Motor neuron (in vitro differentiated cells): Measurements from ENCODE around the gene PDHX. TPM values are rescaled to one million over a fixed set of nuclear protein-coding genes. Genes with fewer than 3 reads are reported as not detected.
A peak's percentile ranks its signal among the peaks of the same experiment; 100 is the strongest.

ENCODE experiments used
- ATAC-seq, 8 experiments: fragments of 200-7000 bp; cut with Tn5 transposase; replicated peaks in 6 of 8; 2 replicates each; pipeline ENCODE4 v1.8.0; 2021; ENCODE audit warnings: mild to moderate bottlenecking in 8 of 8, moderate library complexity in 8 of 8
- H3K27ac ChIP-seq, 2 donors: fragments of 250-450 bp; sonication (Bioruptor Pico); 2 replicates each; pipeline ENCODE4 v1.9.0; 2021; ENCODE audit warnings: antibody characterized with exemption in 2 of 2, mild to moderate bottlenecking in 2 of 2, moderate library complexity in 1 of 2
- H3K4me1 ChIP-seq, 2 donors: fragments of 250-450 bp; sonication (Bioruptor Pico); replicated peaks in 1 of 2; 2 replicates each; pipeline ENCODE4 v1.6.1; 2021; ENCODE audit warnings: antibody characterized with exemption in 2 of 2, mild to moderate bottlenecking in 2 of 2, moderate library complexity in 1 of 2
- H3K4me3 ChIP-seq, 5 donors: fragments of 250-450 bp; sonication (Bioruptor Pico); 2 replicates each; pipeline ENCODE4 v1.9.0; 2021; ENCODE audit warnings: antibody characterized with exemption in 5 of 5, mild to moderate bottlenecking in 5 of 5, moderate library complexity in 4 of 5
- WGBS, 10 experiments: fragments of 450-650 bp; shearing (Covaris generic); methylation state at CpG; one replicate each; pipeline ENCODE4 v1.0.0; 2022; 5-methylcytosine and 5-hydroxymethylcytosine counted together
- in situ Hi-C, 9 experiments: fragments of 400-800 bp; cut with MboI; loops; one replicate each; pipeline ENCODE4 v1.15.0; 2021; ENCODE audit warnings: low sequenced_read_pairs in 9 of 9, low pct_unique_long_range_greater_than_20kb in 2 of 9; ENCODE audit not compliant: unreplicated experiment in 9 of 9
- total RNA-seq, 8 experiments: library from RNA; unstranded; fragments of 300-600 nt; gene quantifications; 2 replicates each; pipeline versions ENCODE4 v1.2.3 to v1.2.4, GENCODE V29; 2022

PDHX gene
- total RNA-seq, 8 experiments from 2014 or later, result 31.1 to 64.1 (median 48.1) TPM

- no peak overlapping the region for H3K27ac ChIP-seq
- in situ Hi-C loops, result no loop called here
- WGBS, 10 experiments, result 73 to 100% (median 94%) methylated on average over 1 to 4 of the region's 4 CpGs; no CpG with 5 or more reads in 2 of the 10 experiments
- no peaks in the 10 kb centered on the region for H3K4me1 ChIP-seq
- no peak for ATAC-seq
- H3K4me3 ChIP-seq, result no peak overlapping the region
Observed at GRCh38 chr11:34988294-34989255, 72.2 kb downstream of the PDHX start.

DNA sequence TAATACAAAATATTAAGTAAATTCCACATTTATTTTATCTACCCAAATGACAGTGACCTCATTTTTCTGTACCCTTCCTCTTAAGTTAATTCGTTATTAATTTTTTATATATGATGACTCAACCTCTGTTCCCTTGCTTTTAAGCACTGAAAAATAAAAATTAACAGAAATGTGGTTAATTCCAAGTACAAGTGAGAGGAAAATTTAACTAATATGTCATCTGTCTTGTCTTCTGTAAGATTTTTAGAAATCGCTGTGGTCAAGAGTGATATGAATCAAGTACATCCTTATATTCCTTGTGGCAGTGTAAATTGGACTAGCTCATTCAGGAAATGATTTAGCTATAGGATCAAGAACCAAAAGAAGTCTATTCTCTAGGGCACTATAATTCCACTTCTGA is 74.5 kb downstream of the PDHX start:
- WGBS, 10 experiments, result 79 to 100% (median 100%) methylated on average over 1 to 2 of the region's 2 CpGs
- no peaks in the 10 kb centered on the region for H3K4me1 ChIP-seq
- in situ Hi-C loops, result no loop called here
- H3K4me3 ChIP-seq, result no peak overlapping the region
- ATAC-seq, result no peak
- H3K27ac ChIP-seq, result no peak overlapping the region

DNA sequence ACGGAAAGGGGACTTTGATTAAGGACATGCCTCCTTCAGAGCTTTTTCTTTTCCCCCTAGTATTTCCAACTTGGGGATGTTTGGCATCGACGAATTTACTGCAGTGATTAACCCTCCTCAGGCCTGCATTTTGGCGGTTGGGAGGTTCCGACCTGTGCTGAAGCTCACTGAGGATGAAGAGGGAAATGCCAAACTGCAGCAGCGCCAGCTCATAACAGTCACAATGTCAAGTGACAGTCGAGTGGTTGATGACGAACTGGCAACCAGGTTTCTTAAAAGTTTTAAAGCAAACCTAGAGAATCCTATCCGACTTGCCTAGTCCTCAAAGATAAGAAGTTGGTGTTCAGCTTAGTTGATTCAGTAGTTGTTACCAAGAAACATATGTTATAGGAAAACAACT is 78.4 kb downstream of the PDHX start:
- ATAC-seq, result no peak
- Histone ChIP-seq H3K4me3 (no peak overlapping the region), H3K27ac (no peak overlapping the region), H3K4me1 (no peaks in the 10 kb centered on the region)
- 88 to 100% (median 96%) methylated on average over 4 to 9 of the region's 9 CpGs; no CpG with 5 or more reads in 1 of the 10 experiments for WGBS, 10 experiments
- in situ Hi-C loops, result no loop called here

DNA sequence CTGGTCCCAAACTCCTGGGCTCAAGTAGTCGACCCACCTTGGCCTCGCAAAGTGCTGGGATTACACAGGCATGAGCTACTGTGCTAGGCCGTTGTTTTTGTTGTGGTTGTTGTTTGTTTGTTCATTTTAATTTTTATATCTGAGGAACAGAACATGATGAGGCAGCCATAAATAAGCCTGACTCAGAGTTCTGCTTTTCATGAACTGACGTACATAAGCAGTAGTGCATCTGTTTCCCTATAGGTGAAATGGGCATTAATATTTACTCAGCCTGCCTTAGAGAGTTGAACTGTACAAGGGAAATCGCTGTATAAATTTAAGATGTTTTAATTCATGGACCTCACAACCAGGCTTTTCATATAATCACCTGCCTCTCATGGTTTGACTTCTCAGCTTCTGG is 80.5 kb downstream of the PDHX start:
- no peak for ATAC-seq
- no peak overlapping the region for H3K4me3 ChIP-seq
- no peak overlapping the region for H3K27ac ChIP-seq
- WGBS, 10 experiments, result 70 to 100% (median 97%) methylated on average over 1 to 5 of the region's 5 CpGs; no CpG with 5 or more reads in 1 of the 10 experiments
- H3K4me1 ChIP-seq, result no peaks in the 10 kb centered on the region
- in situ Hi-C loops, result no loop called here

DNA sequence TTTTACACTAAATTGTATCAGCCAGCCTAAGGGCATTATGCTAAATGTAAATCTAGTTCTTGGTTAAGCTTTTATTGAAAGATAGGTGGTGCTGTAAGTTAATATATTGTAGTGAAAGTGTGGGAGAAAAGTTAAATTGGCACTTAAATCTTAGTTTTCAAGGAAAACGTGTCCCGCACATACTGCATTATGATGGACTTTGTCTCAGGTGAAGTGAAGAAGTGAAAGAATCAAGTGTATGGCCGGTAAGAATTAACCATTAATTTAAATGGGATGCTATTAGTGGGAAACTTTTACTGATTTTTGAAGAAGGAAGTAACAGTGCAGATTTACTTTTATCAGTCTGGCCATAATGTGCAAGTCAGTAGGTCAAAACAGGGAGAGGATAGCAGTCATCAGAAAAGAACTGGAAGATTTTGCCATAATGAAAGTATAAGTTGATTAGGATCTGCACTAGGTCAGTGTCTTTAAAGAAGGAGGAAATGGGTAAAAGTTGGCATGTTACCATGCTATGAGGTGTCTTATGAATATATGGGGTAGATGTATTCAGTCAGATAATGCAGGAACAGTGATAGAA is 81.6 kb downstream of the PDHX start:
- Histone ChIP-seq H3K4me3 (no peak overlapping the region), H3K4me1 (no peaks in the 10 kb centered on the region), H3K27ac (no peak overlapping the region)
- 0 to 93% (median 82%) methylated on average over 2 to 3 of the region's 3 CpGs; no CpG with 5 or more reads in 1 of the 10 experiments for WGBS, 10 experiments
- in situ Hi-C loops, result no loop called here
- ATAC-seq, result peak in 3 of 8 experiments; percentile 49 to 80 (median 61)

DNA sequence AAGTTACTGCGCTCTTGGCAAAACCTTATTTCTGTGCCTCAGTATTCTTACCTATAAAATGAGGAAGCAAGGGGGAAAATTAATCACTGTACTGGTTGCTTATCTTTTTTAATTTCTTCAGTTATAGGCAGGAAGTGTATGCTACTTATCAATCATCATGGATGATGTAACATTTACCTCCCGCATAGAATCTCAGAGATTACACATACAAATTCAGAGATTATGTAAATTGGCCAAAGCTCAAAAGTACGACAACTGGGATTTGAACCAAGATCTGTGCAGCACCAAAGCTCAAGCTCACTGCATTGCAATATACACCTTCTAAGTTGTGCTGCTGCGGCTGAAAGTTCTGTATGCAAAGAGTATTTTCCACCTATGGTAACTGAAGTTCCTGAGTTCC is 83.0 kb downstream of the PDHX start:
- WGBS, 10 experiments, result 69 to 100% (median 95%) methylated on average over 1 to 4 of the region's 4 CpGs
- in situ Hi-C loops, result no loop called here
- H3K4me1 ChIP-seq, result no peaks in the 10 kb centered on the region
- no peak for ATAC-seq
- H3K4me3 ChIP-seq, result no peak overlapping the region
- H3K27ac ChIP-seq, result no peak overlapping the region

DNA sequence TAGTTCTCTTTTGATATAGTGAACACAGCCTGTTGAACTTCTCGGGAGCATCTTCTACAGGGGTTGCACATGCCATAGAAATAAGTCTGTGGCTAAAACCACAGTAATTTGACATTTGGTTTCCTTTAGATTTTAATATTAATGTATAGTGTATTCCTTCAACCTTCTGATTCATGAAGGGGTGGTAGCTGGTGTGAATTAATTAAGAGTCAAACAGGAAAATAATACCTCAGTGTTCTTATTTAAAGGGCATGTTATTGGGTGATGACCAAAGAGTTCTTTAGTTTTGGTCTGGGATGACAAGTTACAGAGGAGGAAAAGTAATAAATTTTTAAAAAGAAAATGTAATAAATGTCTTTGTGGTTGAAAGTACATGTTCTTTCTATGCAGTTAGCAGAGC is 86.8 kb downstream of the PDHX start:
- Histone ChIP-seq H3K4me3 (no peak overlapping the region), H3K4me1 (no peaks in the 10 kb centered on the region), H3K27ac (no peak overlapping the region)
- in situ Hi-C loops, result no loop called here
- ATAC-seq, result no peak
- 0 to 83% (median 14%) methylated on average over 1 of the region's 1 CpG; no CpG with 5 or more reads in 5 of the 10 experiments for WGBS, 10 experiments

GRCh38 chr11:35003658-35004057 is 87.2 kb downstream of the PDHX start:
- 9 to 100% (median 80%) methylated on average over 1 to 3 of the region's 3 CpGs for WGBS, 10 experiments
- peak in 1 of 8 experiments; percentile 69 for ATAC-seq
- no peak overlapping the region for H3K4me3 ChIP-seq
- in situ Hi-C loops, result no loop called here
- no peak overlapping the region for H3K27ac ChIP-seq
- H3K4me1 ChIP-seq, result no peaks in the 10 kb centered on the region

DNA sequence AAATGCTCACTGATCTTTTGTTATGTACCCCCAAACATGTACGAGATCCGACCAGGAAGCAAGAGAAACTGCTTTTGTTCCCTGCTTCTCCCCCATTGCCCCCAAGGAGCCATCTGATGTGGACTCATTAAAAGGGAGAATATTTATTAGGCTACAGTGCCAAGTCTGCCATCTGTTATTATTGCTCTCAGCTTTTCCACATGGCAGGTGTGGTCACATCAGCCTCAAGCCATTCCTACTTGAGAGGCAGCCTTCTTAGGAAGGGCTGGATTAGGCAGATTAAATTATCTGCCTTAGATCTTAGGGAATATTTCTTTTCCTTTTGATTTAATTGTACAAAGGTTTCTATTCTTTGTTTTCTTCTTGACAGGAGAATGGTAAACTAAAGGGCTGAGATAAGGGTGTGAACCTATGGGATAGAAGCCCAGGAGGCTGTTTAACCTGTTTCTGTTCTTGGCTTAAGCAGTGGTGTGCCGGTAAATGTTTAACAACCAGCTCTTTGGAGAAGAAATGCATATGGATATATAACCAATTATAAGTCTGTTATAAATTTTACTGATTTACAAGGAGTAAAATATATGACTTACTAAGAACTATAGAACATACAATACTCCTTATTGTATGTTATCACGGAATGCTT is 88.8 kb downstream of the PDHX start:
- no peak overlapping the region for H3K27ac ChIP-seq
- 50 to 100% (median 91%) methylated on average over 1 to 4 of the region's 4 CpGs; no CpG with 5 or more reads in 1 of the 10 experiments for WGBS, 10 experiments
- ATAC-seq, result peak in 3 of 8 experiments; percentile 19 to 72 (median 66)
- H3K4me3 ChIP-seq, result no peak overlapping the region
- in situ Hi-C loops, result no loop called here
- H3K4me1 ChIP-seq, result no peaks in the 10 kb centered on the region

DNA sequence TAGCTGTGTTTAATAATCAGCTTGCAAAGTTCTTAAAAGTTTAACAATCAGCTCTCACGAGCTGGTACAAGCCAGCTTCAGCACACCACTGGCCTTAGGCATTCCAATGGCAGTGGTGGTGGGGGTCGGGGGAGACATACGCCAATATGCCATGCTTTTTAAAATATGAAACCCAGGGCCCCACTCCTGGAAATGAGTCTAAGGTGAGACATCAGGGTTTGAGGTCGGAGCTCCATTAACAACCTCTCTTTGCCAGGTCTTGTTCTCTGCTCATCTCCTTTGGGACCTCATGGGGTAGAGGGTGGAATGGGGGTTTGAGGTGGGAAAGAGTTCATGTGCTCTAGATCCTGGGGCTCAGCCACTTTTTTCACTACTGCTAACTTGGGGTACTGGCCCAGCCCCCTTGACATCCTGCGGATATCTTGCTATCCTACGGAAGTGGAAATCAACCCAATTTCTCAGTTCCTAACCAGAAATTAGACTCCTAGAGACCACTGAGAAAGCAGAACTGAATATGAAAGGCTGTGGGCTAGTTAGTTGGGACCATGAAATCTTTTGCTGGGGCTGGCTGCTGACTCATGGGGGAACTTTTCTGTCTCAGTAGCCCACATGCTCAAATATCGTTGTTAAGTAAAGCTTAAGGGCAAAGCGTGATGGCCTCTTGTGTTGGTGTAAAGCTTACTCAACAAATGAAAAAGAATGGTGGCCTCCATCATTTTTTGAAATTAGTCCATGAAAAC is 90.1 kb downstream of the PDHX start:
- WGBS, 10 experiments, result 80 to 100% (median 94%) methylated on average over 1 to 6 of the region's 8 CpGs; no CpG with 5 or more reads in 3 of the 10 experiments
- no peak for ATAC-seq

GRCh38 chr11:35007277-35007676 is 90.9 kb downstream of the PDHX start:
- ATAC-seq, result no peak
- H3K4me3 ChIP-seq, result no peak overlapping the region
- no peak overlapping the region for H3K27ac ChIP-seq
- WGBS, 10 experiments, result 50 to 95% (median 73%) methylated on average over 1 to 2 of the region's 2 CpGs; no CpG with 5 or more reads in 3 of the 10 experiments
- in situ Hi-C loops, result no loop called here
- no peaks in the 10 kb centered on the region for H3K4me1 ChIP-seq

More for the DNA sequence above, 90.1 kb downstream of the PDHX start:
- H3K4me3 ChIP-seq, result no peak overlapping the region
- H3K4me1 ChIP-seq, result no peaks in the 10 kb centered on the region
- in situ Hi-C loops, result no loop called here
- no peak overlapping the region for H3K27ac ChIP-seq

DNA sequence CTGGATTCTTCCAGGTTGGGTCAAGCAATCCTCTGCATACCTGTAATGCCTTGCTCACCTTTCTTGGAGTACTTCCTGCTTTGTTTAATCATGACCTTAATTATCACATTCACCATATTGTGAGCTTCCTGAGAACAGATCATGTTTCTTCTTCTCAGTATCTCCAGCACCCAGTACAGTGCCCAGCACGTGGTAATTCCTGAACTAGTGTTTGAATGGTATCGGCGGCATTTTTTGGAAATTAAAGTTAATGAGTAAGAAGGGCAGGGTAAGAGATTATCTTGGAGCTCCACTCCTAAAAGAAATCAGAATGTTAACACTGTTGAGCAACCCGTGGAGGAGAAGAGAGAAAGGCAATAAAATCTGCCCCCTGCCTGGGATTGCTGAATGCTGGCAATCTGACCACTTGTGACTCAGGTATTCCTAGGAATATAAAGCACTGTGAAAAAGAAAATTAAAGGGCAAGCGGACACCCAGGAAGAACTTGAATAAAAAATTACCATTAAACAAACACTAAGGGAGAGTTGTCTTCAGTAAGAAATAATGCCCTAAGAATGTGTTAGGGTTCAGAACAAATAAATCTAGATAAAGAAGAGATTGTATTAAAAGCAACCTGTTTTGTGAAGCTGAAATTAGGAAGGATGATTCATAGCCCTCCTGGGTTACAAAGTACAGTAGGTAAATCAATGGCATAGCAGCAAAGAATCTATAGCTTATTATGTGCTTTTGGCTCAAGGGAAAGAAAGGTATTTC is 92.9 kb downstream of the PDHX start:
- WGBS, 10 experiments, result 20 to 100% (median 52%) methylated on average over 1 to 5 of the region's 5 CpGs
- ATAC-seq, result peak in 4 of 8 experiments; percentile 18 to 54 (median 30)
- no peak overlapping the region for H3K27ac ChIP-seq
- no peaks in the 10 kb centered on the region for H3K4me1 ChIP-seq
- no peak overlapping the region for H3K4me3 ChIP-seq
- in situ Hi-C loops, result no loop called here
